Esophagus squamous epithelium (tissue), 4 donors: ENCODE results near the gene CXCL11.

Source experiments
- POLR2A ChIP-seq, 4 donors: fragments of 450-650 bp; IDR thresholded peaks; one replicate each; pipeline ENCODE4 v1.6.1; 2017; ENCODE audit warnings: antibody characterized with exemption in 4 of 4, mild to moderate bottlenecking in 4 of 4, moderate library complexity in 3 of 4
- TF ChIP-seq, protein P1 (sequence below), 6 experiments: fragments of 450-650 bp in 4 of 6; fragments of 200-600 bp in 2 of 6; sonication (generic) in 2 of 6; IDR thresholded peaks; one replicate each; pipeline ENCODE4 v1.5.1; 2016 to 2019; ENCODE audit warnings: antibody characterized with exemption in 6 of 6, mild to moderate bottlenecking in 4 of 6, moderate library complexity in 4 of 6

DNA sequence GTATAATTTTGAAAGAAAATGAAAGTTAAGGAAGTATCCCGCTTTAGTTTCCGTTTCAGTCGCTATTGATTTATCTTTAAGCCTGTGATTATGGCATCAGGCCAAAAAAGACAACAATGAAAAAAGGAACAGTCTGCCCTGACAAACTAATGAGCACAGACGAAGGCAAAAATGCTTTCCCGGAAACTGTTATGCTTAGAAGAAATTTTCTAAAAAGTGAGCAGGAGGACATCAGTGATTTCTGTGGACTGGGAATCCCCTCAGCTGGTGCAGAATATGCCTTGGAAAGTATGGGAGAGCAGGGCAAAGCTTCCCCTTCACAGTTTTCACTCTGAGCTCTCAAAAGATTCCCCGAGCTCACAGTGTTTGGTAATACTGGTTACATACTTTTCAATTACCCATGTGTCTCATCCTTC, 7.5 kb downstream of the CXCL11 start:
- TF ChIP-seq, protein P1, sequence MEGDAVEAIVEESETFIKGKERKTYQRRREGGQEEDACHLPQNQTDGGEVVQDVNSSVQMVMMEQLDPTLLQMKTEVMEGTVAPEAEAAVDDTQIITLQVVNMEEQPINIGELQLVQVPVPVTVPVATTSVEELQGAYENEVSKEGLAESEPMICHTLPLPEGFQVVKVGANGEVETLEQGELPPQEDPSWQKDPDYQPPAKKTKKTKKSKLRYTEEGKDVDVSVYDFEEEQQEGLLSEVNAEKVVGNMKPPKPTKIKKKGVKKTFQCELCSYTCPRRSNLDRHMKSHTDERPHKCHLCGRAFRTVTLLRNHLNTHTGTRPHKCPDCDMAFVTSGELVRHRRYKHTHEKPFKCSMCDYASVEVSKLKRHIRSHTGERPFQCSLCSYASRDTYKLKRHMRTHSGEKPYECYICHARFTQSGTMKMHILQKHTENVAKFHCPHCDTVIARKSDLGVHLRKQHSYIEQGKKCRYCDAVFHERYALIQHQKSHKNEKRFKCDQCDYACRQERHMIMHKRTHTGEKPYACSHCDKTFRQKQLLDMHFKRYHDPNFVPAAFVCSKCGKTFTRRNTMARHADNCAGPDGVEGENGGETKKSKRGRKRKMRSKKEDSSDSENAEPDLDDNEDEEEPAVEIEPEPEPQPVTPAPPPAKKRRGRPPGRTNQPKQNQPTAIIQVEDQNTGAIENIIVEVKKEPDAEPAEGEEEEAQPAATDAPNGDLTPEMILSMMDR (IDR thresholded peaks at IDR 0.05), result no peak
- no peak for TF ChIP-seq POLR2A (IDR thresholded peaks at IDR 0.05)
